PFSK-1 (cell line): ENCODE data around the gene PERCC1.

ENCODE experiments used
- FOXP2 ChIP-seq: optimal IDR thresholded peaks from 2 replicates; pipeline ENCODE3; 2011; ENCODE audit warnings: borderline replicate concordance, control low read depth, inconsistent platforms; ENCODE audit not compliant: insufficient read depth; ENCODE audit errors: extremely low read length, extremely low read depth
- POLR2AphosphoS5 ChIP-seq: IDR thresholded peaks from 2 replicates; pipeline ENCODE4 v1.6.1; 2012; ENCODE audit warnings: low read depth, mild to moderate bottlenecking, control low read depth, low read length, moderate library complexity
- REST ChIP-seq, 2 experiments: IDR thresholded peaks; 2 replicates each; pipeline versions ENCODE4 v1.6.1 to v1.8.0; 2011 to 2012; ENCODE audit warnings: low read depth in 2 of 2, low read length in 2 of 2, control low read depth in 1 of 2, inconsistent platforms in 1 of 2, mild to moderate bottlenecking in 1 of 2, moderate library complexity in 1 of 2; ENCODE audit not compliant: insufficient read depth in 1 of 2
- SIN3A ChIP-seq: IDR thresholded peaks from 2 replicates; pipeline ENCODE4 v1.6.1; 2012; ENCODE audit warnings: mild to moderate bottlenecking, low read length, moderate library complexity, borderline replicate concordance; ENCODE audit not compliant: insufficient read depth

GRCh38 chr16:1465567-1465915 lies 34.7 kb downstream of the PERCC1 start:
- no peak for TF ChIP-seq REST (IDR thresholded peaks at IDR 0.05; ENCODE audit: insufficient read depth in 1 of 2, low read depth in 2 of 2, low read length in 2 of 2)
- no peak for TF ChIP-seq POLR2AphosphoS5
- no peak for TF ChIP-seq SIN3A
- TF ChIP-seq FOXP2: no peak
